HG03442 (cell line): ENCODE data around the gene CDHR3.
"Not testable (repeated sequence)": the region's sequence is repeated elsewhere in the genome, so short reads cannot be mapped to it uniquely, and the experiment has no call there.

Experiments
- ATAC-seq: cut with Tn5 transposase; IDR thresholded peaks from one replicate; pipeline ENCODE4 v1.9.1; 2021; ENCODE audit warnings: mild to moderate bottlenecking, moderate library complexity; ENCODE audit not compliant: unreplicated experiment

Gene CDHR3

GRCh38 chr7:105963038-105963667 is at the start of gene CDHR3:
Gene CDHR3 (plus strand): TSS chr7:105963264. CDS start chr7:105963319, 55 bp downstream.
- no peak for ATAC-seq

- ATAC-seq, result no peak
Measured at GRCh38 chr7:105913947-105914346, 49.1 kb upstream of the CDHR3 start.

- no peak for ATAC-seq
Measured at GRCh38 chr7:105916603-105917002, 46.5 kb upstream of the CDHR3 start.

GRCh38 chr7:105917659-105918058 is 45.4 kb upstream of the CDHR3 start:
- ATAC-seq, result no peak

- ATAC-seq, result no peak
Measured at GRCh38 chr7:105920766-105921165, 42.3 kb upstream of the CDHR3 start.

GRCh38 chr7:105924945-105925344 is 38.1 kb upstream of the CDHR3 start:
- no peak for ATAC-seq

- ATAC-seq, result no peak
Measured at GRCh38 chr7:105926131-105926530, 36.9 kb upstream of the CDHR3 start.

- ATAC-seq, result no peak
Measured at GRCh38 chr7:105931179-105931578, 31.9 kb upstream of the CDHR3 start.

GRCh38 chr7:105932835-105933477 is 30.1 kb upstream of the CDHR3 start:
- ATAC-seq, result no peak

- ATAC-seq, result no peak
Measured at GRCh38 chr7:105934572-105935185, 28.4 kb upstream of the CDHR3 start.

- no peak for ATAC-seq
Measured at GRCh38 chr7:105935250-105935649, 27.8 kb upstream of the CDHR3 start.

- ATAC-seq, result no peak
Measured at GRCh38 chr7:105937411-105937810, 25.7 kb upstream of the CDHR3 start.

GRCh38 chr7:105940109-105940508 is 23.0 kb upstream of the CDHR3 start:
- no peak for ATAC-seq

GRCh38 chr7:105941596-105941995 is 21.5 kb upstream of the CDHR3 start:
- ATAC-seq, result no peak

GRCh38 chr7:105943486-105943885 is 19.6 kb upstream of the CDHR3 start:
- ATAC-seq, result no peak

- ATAC-seq, result no peak
Measured at GRCh38 chr7:105945848-105946247, 17.2 kb upstream of the CDHR3 start.

- no peak for ATAC-seq
Measured at GRCh38 chr7:105951597-105951996, 11.5 kb upstream of the CDHR3 start.

- no peak for ATAC-seq
Measured at GRCh38 chr7:105952917-105953595, 10.0 kb upstream of the CDHR3 start.

GRCh38 chr7:105954711-105955110 is 8.4 kb upstream of the CDHR3 start:
- ATAC-seq, result no peak

GRCh38 chr7:105955651-105956466 is 7.2 kb upstream of the CDHR3 start:
- not testable (repeated sequence) for ATAC-seq

- ATAC-seq, result no peak
Measured at GRCh38 chr7:105958012-105958411, 5.1 kb upstream of the CDHR3 start.
